Thymus (tissue), 11 donors: Measurements from ENCODE around the gene ZNF280A. TPM values are rescaled to one million over a fixed set of nuclear protein-coding genes. Genes with fewer than 3 reads are reported as not detected.

Source experiments
- DNase-seq, 9 donors: peaks; one replicate each; pipeline ENCODE4 v3.0.0-alpha.2; 2013; ENCODE audit warnings: low spot score in 9 of 9, low read depth in 6 of 9, missing footprints in 1 of 9
- H3K27ac ChIP-seq, 2 donors: one replicate each; pipeline ENCODE4 v1.5.1; 2013; ENCODE audit warnings: control low read depth in 1 of 2, low read depth in 1 of 2, low read length in 1 of 2, mild to moderate bottlenecking in 1 of 2, moderate library complexity in 1 of 2
- H3K27me3 ChIP-seq, 2 donors: one replicate each; pipeline ENCODE4 v1.5.1; 2013; ENCODE audit warnings: low read length in 1 of 2; ENCODE audit not compliant: control insufficient read depth in 2 of 2, insufficient read depth in 1 of 2
- H3K36me3 ChIP-seq, 2 donors: one replicate each; pipeline ENCODE4 v1.5.1; 2013; ENCODE audit warnings: low read length in 1 of 2, mild to moderate bottlenecking in 1 of 2, moderate library complexity in 1 of 2; ENCODE audit not compliant: control insufficient read depth in 2 of 2, insufficient read depth in 2 of 2
- H3K4me1 ChIP-seq, 2 donors: one replicate each; pipeline ENCODE4 v1.5.1; 2013; ENCODE audit warnings: low read length in 2 of 2; ENCODE audit not compliant: control insufficient read depth in 2 of 2, insufficient read depth in 2 of 2
- H3K4me3 ChIP-seq, 2 donors: one replicate each; pipeline ENCODE4 v1.5.1; 2013; ENCODE audit warnings: low read length in 2 of 2, control low read depth in 1 of 2, mild to moderate bottlenecking in 1 of 2
- H3K9me3 ChIP-seq, 2 donors: one replicate each; pipeline ENCODE4 v1.5.1; 2013; ENCODE audit warnings: low read length in 1 of 2, mild to moderate bottlenecking in 1 of 2; ENCODE audit not compliant: control insufficient read depth in 2 of 2, insufficient read depth in 1 of 2
- WGBS: extraction: QIAGEN DNeasy Blood & Tissue Kit; methylation state at CpG from one replicate; pipeline ENCODE4 v1.1.7; 2013; 5-methylcytosine and 5-hydroxymethylcytosine counted together
- polyA plus RNA-seq: library from polyadenylated mRNA; stranded (reverse); fragments of 200-250 nt; gene quantifications from one replicate; pipeline ENCODE4 v1.2.3, GENCODE V29; 2013
- total RNA-seq: library from RNA; stranded (reverse); fragments of 120-200 nt; gene quantifications from one replicate; pipeline ENCODE4 v1.2.4, GENCODE V29; 2013
- donor health status: healthy.

The ZNF280A gene
- total and polyA plus RNA-seq, 2 donors: 0.02 to 0.05 TPM

- Histone ChIP-seq H3K36me3 (no peaks in the 10 kb centered on the region), H3K4me3 (no peak overlapping the region), H3K4me1 (no peaks in the 10 kb centered on the region), H3K27me3 (no peaks in the 10 kb centered on the region), H3K27ac (no peak overlapping the region), H3K9me3 (no peaks in the 10 kb centered on the region)
- WGBS: 94% methylated on average over 3 of the region's 3 CpGs
- DNase-seq: no peak
Observed at GRCh38 chr22:22547226-22547625, 27.2 kb upstream of the ZNF280A start.

DNA sequence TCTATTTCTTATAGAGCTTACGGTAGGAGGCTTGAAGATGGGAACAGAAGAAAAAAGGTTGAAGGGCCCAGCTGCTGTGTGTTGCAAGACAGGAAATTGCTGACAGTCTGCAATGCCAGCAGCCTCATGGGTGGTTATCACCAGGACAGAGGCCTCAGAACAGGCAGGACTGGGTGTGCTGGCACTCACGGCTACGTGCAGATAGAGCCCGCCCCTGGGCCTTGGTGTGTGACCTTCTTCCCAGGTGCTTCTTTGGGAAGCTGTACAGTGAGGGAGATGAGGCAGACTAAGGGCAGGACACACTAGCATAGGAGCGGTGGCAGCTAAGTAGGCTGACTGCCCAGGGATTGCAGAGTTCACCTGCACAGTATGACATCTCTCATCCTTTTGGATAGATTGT lies 26.4 kb upstream of the ZNF280A start:
- Histone ChIP-seq H3K4me3 (no peak overlapping the region), H3K36me3 (no peaks in the 10 kb centered on the region), H3K9me3 (no peaks in the 10 kb centered on the region), H3K27ac (no peak overlapping the region), H3K4me1 (no peaks in the 10 kb centered on the region), H3K27me3 (no peaks in the 10 kb centered on the region)
- whole genome bisulfite sequencing: 55% methylated on average over 5 of the region's 5 CpGs
- no peak for DNase-seq

DNA sequence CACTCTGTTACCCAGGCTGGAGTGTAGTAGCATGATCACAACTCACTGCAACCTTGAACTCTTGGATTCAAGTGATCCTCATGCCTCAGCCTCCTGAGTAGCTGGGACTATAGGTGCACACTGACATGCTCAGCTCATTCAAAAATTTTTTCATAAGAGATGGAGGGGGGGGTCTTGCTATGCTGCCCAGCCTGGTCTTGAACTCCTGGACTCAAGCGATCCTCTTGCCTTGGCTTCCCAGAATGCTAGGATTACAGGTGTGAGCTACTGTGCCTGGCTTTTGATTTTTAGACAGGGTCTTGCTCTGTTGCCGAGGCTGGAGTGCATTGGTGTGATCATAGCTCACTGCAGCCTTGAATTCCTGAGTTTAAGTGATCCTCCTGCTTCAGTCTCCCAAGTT lies 25.0 kb upstream of the ZNF280A start:
- WGBS: 93% methylated on average over 2 of the region's 2 CpGs
- no peak overlapping the region for H3K4me3 ChIP-seq
- DNase-seq: no peak
- no peaks in the 10 kb centered on the region for H3K27me3 ChIP-seq
- H3K4me1 ChIP-seq: no peaks in the 10 kb centered on the region
- no peaks in the 10 kb centered on the region for H3K9me3 ChIP-seq
- H3K27ac ChIP-seq: no peak overlapping the region
- no peaks in the 10 kb centered on the region for H3K36me3 ChIP-seq

- Histone ChIP-seq H3K36me3 (no peaks in the 10 kb centered on the region), H3K27me3 (peaks cover 0 to 2% of the 10 kb centered on the region in 2 donors), H3K4me1 (no peaks in the 10 kb centered on the region), H3K9me3 (no peaks in the 10 kb centered on the region), H3K27ac (no peak overlapping the region), H3K4me3 (no peak overlapping the region)
- 92% methylated on average over 7 of the region's 7 CpGs for WGBS
- DNase-seq: no peak
Observed at GRCh38 chr22:22538226-22538989, 18.3 kb upstream of the ZNF280A start.

DNA sequence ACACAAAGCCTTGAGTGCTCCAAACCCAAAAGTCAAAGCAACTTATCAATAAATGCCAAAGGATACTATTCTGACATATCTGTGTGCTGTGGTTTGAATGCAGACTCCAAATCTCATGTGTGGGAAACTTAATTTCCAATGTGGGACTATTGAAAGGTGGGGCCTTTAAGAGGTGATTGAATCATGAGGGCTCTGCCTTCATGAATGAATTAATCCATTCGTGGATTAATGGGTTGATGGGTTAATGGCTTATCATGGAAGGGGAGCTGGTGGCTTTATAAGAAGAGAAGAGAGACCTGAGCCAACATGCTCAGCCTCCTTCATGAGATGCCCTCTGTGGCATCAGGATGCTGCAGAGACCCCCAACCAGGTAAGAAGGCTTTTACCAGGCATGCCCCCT lies 16.8 kb upstream of the ZNF280A start:
- Histone ChIP-seq H3K27ac (no peak overlapping the region), H3K36me3 (no peaks in the 10 kb centered on the region), H3K4me1 (no peaks in the 10 kb centered on the region), H3K4me3 (no peak overlapping the region), H3K9me3 (no peaks in the 10 kb centered on the region), H3K27me3 (peaks cover 0 to 2% of the 10 kb centered on the region in 2 donors)
- 51% methylated on average over 1 of the region's 1 CpG for WGBS
- DNase-seq: no peak

- H3K27ac ChIP-seq: no peak overlapping the region
- no peak for DNase-seq
- H3K36me3 ChIP-seq: no peaks in the 10 kb centered on the region
- no peaks in the 10 kb centered on the region for H3K4me1 ChIP-seq
- WGBS: 77% methylated on average over 6 of the region's 6 CpGs
- no peak overlapping the region for H3K4me3 ChIP-seq
- H3K9me3 ChIP-seq: no peaks in the 10 kb centered on the region
- H3K27me3 ChIP-seq: peaks cover 0 to 2% of the 10 kb centered on the region in 2 donors
Observed at GRCh38 chr22:22536515-22536914, 16.4 kb upstream of the ZNF280A start.

GRCh38 chr22:22535662-22536061 lies 15.6 kb upstream of the ZNF280A start:
- Histone ChIP-seq H3K4me1 (no peaks in the 10 kb centered on the region), H3K27me3 (peaks cover 0 to 2% of the 10 kb centered on the region in 2 donors), H3K9me3 (no peaks in the 10 kb centered on the region), H3K4me3 (no peak overlapping the region), H3K27ac (no peak overlapping the region), H3K36me3 (no peaks in the 10 kb centered on the region)
- 96% methylated on average over 3 of the region's 3 CpGs for WGBS
- DNase-seq: no peak

DNA sequence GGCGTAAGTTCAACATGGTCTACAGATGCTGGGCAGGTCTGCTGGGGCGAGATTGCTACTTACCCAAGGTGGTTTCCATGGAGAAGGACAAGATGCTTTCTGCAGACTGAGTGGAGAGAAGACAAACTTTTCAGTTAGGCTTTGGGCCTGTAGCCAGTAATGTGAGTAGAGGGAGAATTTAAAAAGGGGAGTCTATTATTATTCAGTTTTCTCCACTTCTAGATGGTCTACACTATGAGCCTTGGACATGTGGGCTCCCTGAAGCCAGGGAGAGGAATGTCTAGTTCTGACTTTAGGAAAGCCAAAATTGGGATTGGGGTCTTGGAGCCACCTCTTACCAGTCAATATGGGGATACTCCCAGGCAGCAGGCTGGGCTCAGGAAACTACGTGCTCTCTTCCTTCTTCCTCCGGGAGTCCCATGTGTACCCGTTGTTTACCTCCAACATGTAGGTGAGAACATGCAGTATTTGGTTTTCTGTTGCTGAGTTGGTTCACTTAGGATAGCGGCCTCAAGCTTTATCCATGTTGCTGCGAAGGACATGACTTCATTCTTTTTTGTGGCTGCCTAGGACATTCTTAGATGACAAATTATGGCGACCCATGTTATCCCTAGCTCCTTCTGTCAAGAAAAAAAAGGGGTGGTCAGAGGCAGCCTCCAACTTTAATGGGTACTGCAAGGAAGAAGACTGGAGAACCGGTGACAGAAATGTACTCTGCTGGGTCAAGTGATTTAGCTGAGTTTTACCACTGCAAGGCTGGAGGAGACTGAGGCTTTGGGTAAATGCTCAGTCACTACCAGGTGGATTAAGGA lies 14.7 kb upstream of the ZNF280A start:
- no peaks in the 10 kb centered on the region for H3K9me3 ChIP-seq
- H3K27me3 ChIP-seq: peaks cover 0 to 2% of the 10 kb centered on the region in 2 donors
- H3K27ac ChIP-seq: no peak overlapping the region
- no peaks in the 10 kb centered on the region for H3K4me1 ChIP-seq
- WGBS: 94% methylated on average over 9 of the region's 9 CpGs
- H3K4me3 ChIP-seq: no peak overlapping the region
- no peaks in the 10 kb centered on the region for H3K36me3 ChIP-seq
- DNase-seq: no peak

- no peaks in the 10 kb centered on the region for H3K36me3 ChIP-seq
- H3K4me3 ChIP-seq: no peak overlapping the region
- H3K9me3 ChIP-seq: no peaks in the 10 kb centered on the region
- DNase-seq: no peak
- H3K27ac ChIP-seq: no peak overlapping the region
- no peaks in the 10 kb centered on the region for H3K4me1 ChIP-seq
- peaks cover 0 to 2% of the 10 kb centered on the region in 2 donors for H3K27me3 ChIP-seq
- 87% methylated on average over 5 of the region's 5 CpGs for WGBS
Observed at GRCh38 chr22:22533863-22534262, 13.8 kb upstream of the ZNF280A start.
